Stimulated activated CD4-positive, alpha-beta T cell treated with anti-CD3 and anti-CD28 coated beads, Interleukin-15, amount 100 ng/mL, for 24 hours (primary cell): ENCODE measurements around the gene CCSER1.

Source experiments
- DNase-seq: peaks from one replicate; pipeline ENCODE4 v3.0.0-alpha.2; 2020

The CCSER1 gene

GRCh38 chr4:91636083-91636482 lies 1508.9 kb downstream of the CCSER1 start:
- DNase-seq: no peak
